Sigmoid colon (tissue), 7 donors: Measurements from ENCODE around the gene ATG14. TPM values are rescaled to one million over a fixed set of nuclear protein-coding genes. Genes with fewer than 3 reads are reported as not detected.

Experiments
- DNase-seq: peaks from one replicate; pipeline ENCODE4 v3.0.0-alpha.2; 2019
- H3K27ac ChIP-seq, 4 donors: fragments of 200-600 bp; sonication (generic); one replicate each; pipeline ENCODE4 v1.5.1; 2016 to 2019; ENCODE audit warnings: mild to moderate bottlenecking in 1 of 4
- H3K27me3 ChIP-seq, 3 donors: fragments of 200-600 bp; sonication (generic); one replicate each; pipeline ENCODE4 v1.5.1; 2019; ENCODE audit warnings: mild to moderate bottlenecking in 1 of 3
- H3K36me3 ChIP-seq, 4 donors: fragments of 200-600 bp; sonication (generic); one replicate each; pipeline ENCODE4 v1.5.1; 2016 to 2019
- H3K4me1 ChIP-seq, 4 donors: fragments of 200-600 bp; sonication (generic); one replicate each; pipeline ENCODE4 v1.5.1; 2017 to 2019
- H3K4me3 ChIP-seq, 4 donors: fragments of 200-600 bp; sonication (generic); one replicate each; pipeline ENCODE4 v1.5.1; 2017 to 2019; ENCODE audit warnings: mild to moderate bottlenecking in 2 of 4, moderate library complexity in 1 of 4
- H3K9me3 ChIP-seq, 4 donors: fragments of 200-600 bp in 3 of 4; sonication (generic) in 3 of 4; one replicate each; pipeline versions ENCODE4 v1.5.1 to v1.6.1; 2013 to 2019
- EP300 ChIP-seq, 4 donors: sonication (generic); formaldehyde crosslinking; IDR thresholded peaks; one replicate each; pipeline ENCODE4 v1.6.1; 2017; ENCODE audit warnings: antibody characterized with exemption in 4 of 4
- POLR2A ChIP-seq, 2 donors: fragments of 450-650 bp; IDR thresholded peaks; one replicate each; pipeline ENCODE4 v1.6.1; 2016; ENCODE audit warnings: antibody characterized with exemption in 2 of 2, mild to moderate bottlenecking in 2 of 2, moderate library complexity in 2 of 2
- POLR2AphosphoS5 ChIP-seq, 4 donors: sonication (generic); formaldehyde crosslinking; IDR thresholded peaks; one replicate each; pipeline ENCODE4 v1.6.1; 2017; ENCODE audit warnings: antibody characterized with exemption in 4 of 4
- WGBS, 2 donors: extraction: QIAGEN DNeasy Blood & Tissue Kit; methylation state at CpG; one replicate each; pipeline ENCODE4 v1.1.7; 2013; 5-methylcytosine and 5-hydroxymethylcytosine counted together
- intact Hi-C: fragments of 100-400 bp; cut with DNase I; formaldehyde crosslinking; loops from one replicate; pipeline ENCODE4 v1.15.1; 2023
- polyA plus RNA-seq, 3 donors: library from polyadenylated mRNA; stranded (reverse); fragments of 200-250 nt; gene quantifications; one replicate each; pipeline ENCODE4 v1.2.3, GENCODE V29; 2013
- total RNA-seq, 4 donors: library from RNA; depleted of rRNA; stranded (reverse); fragments of >200 nt; gene quantifications; one replicate each; pipeline ENCODE4 v1.1.0, GENCODE V29; 2016
- TF ChIP-seq, protein P1 (sequence below), 4 experiments: fragments of 450-650 bp in 3 of 4; fragments of 200-600 bp in 1 of 4; IDR thresholded peaks; one replicate each; pipeline ENCODE4 v1.5.1; 2016 to 2019; ENCODE audit warnings: antibody characterized with exemption in 4 of 4, mild to moderate bottlenecking in 3 of 4, moderate library complexity in 2 of 4
- donor health status: healthy with polysubstance abuse.
- donor health status: Bipolar disorder and iron deficiency.
- donor health status: healthy.

Gene ATG14
- total and polyA plus RNA-seq, 7 donors = 3.6 to 22.2 (median 17.1) TPM

DNA sequence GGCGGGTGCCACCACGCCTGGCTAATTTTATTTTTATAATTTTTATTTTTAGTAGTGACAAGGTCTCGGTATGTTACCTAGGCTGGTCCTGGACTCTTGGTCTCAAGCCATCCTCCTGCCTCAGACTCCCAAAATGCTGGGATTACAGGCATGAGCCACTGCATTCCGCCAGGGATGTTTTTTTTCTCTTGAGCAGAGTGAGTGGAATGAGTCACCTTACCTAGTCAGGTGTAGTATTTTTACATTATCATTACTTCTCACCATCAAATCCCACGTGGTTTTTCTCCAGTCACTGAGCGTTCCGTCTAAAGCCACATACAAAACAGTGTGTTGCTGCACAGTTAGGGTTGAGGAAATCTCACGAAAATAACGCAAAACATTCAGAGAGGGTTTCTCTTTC is 29.7 kb upstream of the ATG14 start:
- no peaks in the 10 kb centered on the region for H3K36me3 ChIP-seq

DNA sequence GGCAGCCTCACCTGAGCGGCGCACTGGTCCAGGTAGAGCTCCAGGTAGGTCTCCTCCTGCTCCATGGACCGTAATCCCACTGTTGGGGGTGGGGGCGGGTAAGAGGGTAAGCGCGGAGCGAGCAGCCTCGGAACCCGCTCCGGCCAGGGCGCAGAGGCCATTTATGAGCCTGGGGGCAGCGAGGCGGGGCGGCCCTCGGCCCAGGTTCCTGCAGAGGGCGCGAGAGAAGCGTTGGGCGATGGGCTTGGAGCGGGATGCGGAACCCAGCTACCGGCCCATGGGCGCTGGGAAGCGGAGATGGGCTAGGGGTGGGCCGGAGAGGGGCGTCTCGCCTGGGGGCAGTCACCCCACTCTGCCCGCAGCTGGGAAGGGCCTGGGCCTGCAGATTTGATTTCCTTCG is 28.8 kb upstream of the ATG14 start, which contains the start of gene TBPL2:
Gene TBPL2 (minus strand): TSS at position 232 of the 400 bp plus-strand sequence. CDS start 167 bp downstream, at position 65.
- WGBS, 2 donors = 47 to 78% methylated on average over 29 of the region's 29 CpGs
- H3K9me3 ChIP-seq = no peaks in the 10 kb centered on the region
- no peak within 1 kb of the TSS for H3K4me3 ChIP-seq
- TF ChIP-seq POLR2AphosphoS5 (IDR thresholded peaks at IDR 0.05) (no peak), EP300 (IDR thresholded peaks at IDR 0.05) (no peak), POLR2A (IDR thresholded peaks at IDR 0.05) (no peak)
- TF ChIP-seq, protein P1, sequence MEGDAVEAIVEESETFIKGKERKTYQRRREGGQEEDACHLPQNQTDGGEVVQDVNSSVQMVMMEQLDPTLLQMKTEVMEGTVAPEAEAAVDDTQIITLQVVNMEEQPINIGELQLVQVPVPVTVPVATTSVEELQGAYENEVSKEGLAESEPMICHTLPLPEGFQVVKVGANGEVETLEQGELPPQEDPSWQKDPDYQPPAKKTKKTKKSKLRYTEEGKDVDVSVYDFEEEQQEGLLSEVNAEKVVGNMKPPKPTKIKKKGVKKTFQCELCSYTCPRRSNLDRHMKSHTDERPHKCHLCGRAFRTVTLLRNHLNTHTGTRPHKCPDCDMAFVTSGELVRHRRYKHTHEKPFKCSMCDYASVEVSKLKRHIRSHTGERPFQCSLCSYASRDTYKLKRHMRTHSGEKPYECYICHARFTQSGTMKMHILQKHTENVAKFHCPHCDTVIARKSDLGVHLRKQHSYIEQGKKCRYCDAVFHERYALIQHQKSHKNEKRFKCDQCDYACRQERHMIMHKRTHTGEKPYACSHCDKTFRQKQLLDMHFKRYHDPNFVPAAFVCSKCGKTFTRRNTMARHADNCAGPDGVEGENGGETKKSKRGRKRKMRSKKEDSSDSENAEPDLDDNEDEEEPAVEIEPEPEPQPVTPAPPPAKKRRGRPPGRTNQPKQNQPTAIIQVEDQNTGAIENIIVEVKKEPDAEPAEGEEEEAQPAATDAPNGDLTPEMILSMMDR (IDR thresholded peaks at IDR 0.05) = no peak
- H3K4me1 ChIP-seq = no peaks in the 10 kb centered on the region
- intact Hi-C loops = loop anchor here (10.0 kb wide), 1 partner anchor 144 kb away; the partner anchor contains the start of gene KTN1
- no peak within 1 kb of the TSS for H3K27ac ChIP-seq
- no peaks in the 10 kb centered on the region for H3K36me3 ChIP-seq
- no peak for DNase-seq
- H3K27me3 ChIP-seq = peaks cover 0 to 7% (median 0%) of the 10 kb centered on the region in 3 donors

More for the DNA sequence above, 29.7 kb upstream of the ATG14 start:
- TF ChIP-seq EP300 (IDR thresholded peaks at IDR 0.05) (no peak), POLR2AphosphoS5 (IDR thresholded peaks at IDR 0.05) (no peak), POLR2A (IDR thresholded peaks at IDR 0.05) (no peak)
- TF ChIP-seq, protein P1 (IDR thresholded peaks at IDR 0.05) = no peak
- Histone ChIP-seq H3K9me3 (no peaks in the 10 kb centered on the region), H3K4me3 (no peak overlapping the region), H3K27me3 (peaks cover 0 to 7% (median 0%) of the 10 kb centered on the region in 3 donors), H3K27ac (no peak overlapping the region), H3K4me1 (no peaks in the 10 kb centered on the region)
- intact Hi-C loops = loop anchor here (10.0 kb wide), 1 partner anchor 144 kb away; the partner anchor contains the start of gene KTN1
- DNase-seq = no peak
- WGBS, 2 donors = 82 to 83% methylated on average over 9 of the region's 9 CpGs

DNA sequence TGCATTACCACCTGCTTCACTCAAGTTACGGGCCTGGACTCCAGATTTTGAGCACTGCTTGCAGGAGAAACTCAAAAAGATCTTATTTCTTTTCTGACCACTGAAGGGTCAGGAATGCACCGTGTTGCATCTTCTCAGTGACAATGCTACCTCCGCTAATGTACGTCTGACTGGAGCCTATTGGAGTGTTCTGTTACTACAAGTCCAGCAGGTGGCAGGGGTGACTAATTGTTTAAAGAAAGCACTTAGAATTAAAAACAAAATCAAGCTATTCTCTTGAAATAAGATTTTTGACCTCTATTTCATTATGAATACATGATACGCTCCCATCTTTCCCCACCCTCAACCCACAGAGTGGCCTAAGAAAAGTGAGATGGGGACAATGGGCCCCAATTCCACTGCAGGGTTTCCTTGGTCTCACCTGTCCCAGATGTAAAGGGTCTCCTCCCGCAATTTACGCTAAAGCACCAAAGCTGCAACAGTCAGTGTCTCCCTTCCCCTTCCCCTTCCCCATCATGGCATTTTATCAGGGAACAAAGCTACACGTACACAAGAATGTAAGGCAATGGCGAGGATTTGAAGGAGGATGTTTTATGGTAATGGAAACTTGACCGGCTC is 26.5 kb upstream of the ATG14 start:
- Histone ChIP-seq H3K4me3 (no peak overlapping the region), H3K36me3 (no peaks in the 10 kb centered on the region), H3K4me1 (no peaks in the 10 kb centered on the region), H3K27me3 (peaks cover 0 to 7% (median 0%) of the 10 kb centered on the region in 3 donors), H3K27ac (no peak overlapping the region), H3K9me3 (no peaks in the 10 kb centered on the region)
- intact Hi-C loops = no loop called here
- 51 to 64% methylated on average over 10 of the region's 10 CpGs for WGBS, 2 donors
- TF ChIP-seq POLR2A (IDR thresholded peaks at IDR 0.05) (no peak), POLR2AphosphoS5 (IDR thresholded peaks at IDR 0.05) (no peak), EP300 (IDR thresholded peaks at IDR 0.05) (no peak)
- TF ChIP-seq, protein P1 (IDR thresholded peaks at IDR 0.05) = peak in 3 of 4 experiments; percentile 22 to 39 (median 34)
- DNase-seq = no peak

DNA sequence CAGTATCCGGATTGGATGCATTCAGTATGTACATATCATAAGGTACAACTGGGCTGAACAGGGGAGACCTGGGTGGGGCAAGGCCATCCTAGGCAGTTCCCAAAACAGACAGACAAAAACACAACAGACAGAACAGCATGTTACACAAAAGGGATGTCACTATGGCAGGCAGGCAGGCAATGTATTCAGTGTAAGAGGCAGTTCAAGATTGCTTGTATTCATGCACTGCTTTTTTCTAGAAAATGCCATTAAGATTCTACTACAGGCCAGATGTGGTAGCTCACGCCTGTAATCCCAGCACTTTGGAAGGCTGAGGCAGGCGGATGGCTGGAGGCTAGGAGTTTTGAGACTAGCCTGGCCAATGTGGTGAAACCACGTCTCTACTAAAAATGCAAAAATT is 25.3 kb upstream of the ATG14 start:
- H3K27me3 ChIP-seq = peaks cover 0 to 7% (median 0%) of the 10 kb centered on the region in 3 donors
- no peaks in the 10 kb centered on the region for H3K36me3 ChIP-seq
- TF ChIP-seq POLR2A (IDR thresholded peaks at IDR 0.05) = no peak
- TF ChIP-seq POLR2AphosphoS5 (IDR thresholded peaks at IDR 0.05) = no peak
- no peak for TF ChIP-seq EP300 (IDR thresholded peaks at IDR 0.05)
- TF ChIP-seq, protein P1 (IDR thresholded peaks at IDR 0.05) = no peak
- DNase-seq = no peak
- no peaks in the 10 kb centered on the region for H3K4me1 ChIP-seq
- no peak overlapping the region for H3K4me3 ChIP-seq
- H3K27ac ChIP-seq = no peak overlapping the region
- no peaks in the 10 kb centered on the region for H3K9me3 ChIP-seq
- intact Hi-C loops = no loop called here
- 68 to 80% methylated on average over 4 of the region's 4 CpGs for WGBS, 2 donors
